Measurements from ENCODE around the gene IRF8. TPM values are rescaled to one million over a fixed set of nuclear protein-coding genes. Genes with fewer than 3 reads are reported as not detected.

Gene IRF8
- total RNA-seq, 1 experiment from 2014 or later = 0.28 TPM

DNA sequence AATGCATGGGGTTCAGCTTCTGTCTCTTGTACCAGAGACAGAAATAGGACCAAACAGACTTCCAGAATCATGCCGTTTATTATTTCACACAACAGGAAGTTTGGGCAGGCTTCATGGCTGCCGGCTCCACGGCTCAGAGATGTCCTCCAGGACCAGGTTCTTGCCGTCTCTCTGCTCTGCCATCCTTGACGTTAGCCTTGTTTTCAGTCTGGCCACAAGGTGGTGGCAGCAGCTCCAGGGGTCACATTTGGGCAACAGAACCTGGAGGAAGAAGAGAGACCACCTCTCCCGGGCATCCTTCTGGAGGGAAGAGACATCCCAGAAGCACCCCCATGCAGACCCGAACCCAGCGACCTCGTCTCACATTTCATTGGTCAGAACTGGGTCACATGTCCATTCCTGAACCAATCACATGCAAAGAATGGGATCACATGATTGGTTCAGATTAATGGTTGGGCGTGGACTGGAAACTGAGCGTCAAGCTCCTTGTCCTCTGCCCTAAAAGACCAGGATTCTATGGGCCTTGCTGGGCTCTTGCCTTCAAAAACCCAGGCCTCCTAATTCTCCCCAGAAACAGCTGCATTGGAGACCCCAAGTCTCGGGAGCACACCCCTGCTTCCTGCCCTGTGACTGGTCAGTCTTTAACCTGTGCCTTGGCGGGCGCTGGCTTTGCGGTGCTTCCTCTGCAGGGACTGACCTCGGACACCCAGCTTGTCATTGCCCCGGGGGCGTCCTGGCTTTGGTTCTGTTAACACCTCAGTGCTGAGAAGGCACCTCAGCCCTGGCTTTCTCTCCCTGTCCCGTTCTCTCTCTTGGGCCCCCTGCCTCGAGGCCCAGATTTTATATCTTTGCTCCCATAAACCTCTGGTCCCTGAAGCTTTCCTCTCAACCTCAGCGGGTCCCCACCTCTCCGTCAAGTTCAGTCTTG, 63.3 kb downstream of the IRF8 start:
- Histone ChIP-seq H4K8ac (replicated peaks; ENCODE audit: insufficient read length, low read depth, low read length) (no peak overlapping the region), H3K4me1 (ENCODE audit: insufficient read depth, low read length) (no peaks in the 10 kb centered on the region), H2BK20ac (ENCODE audit: low read depth, low read length, poor library complexity, severe bottlenecking) (no peak overlapping the region), H3K79me1 (ENCODE audit: insufficient read depth, low read depth, low read length, poor library complexity, severe bottlenecking) (no peaks in the 10 kb centered on the region), H2AK5ac (ENCODE audit: insufficient read length, low read length) (no peak overlapping the region), H3K4me2 (ENCODE audit: insufficient read depth, insufficient read length, low read length) (no peak overlapping the region), H3T11ph (ENCODE audit: low read length) (no peak overlapping the region), H3K27me3 (ENCODE audit: insufficient read depth, low read length) (no peaks in the 10 kb centered on the region), H3K56ac (ENCODE audit: insufficient read length, low read depth, low read length) (no peak overlapping the region), H3K9me3 (ENCODE audit: control insufficient read depth, low read depth, low read length) (no peaks in the 10 kb centered on the region), H2BK5ac (ENCODE audit: insufficient read length, low read length) (no peak overlapping the region), H3K23ac (ENCODE audit: insufficient read length, low read depth, low read length) (no peak overlapping the region), H3K79me2 (ENCODE audit: insufficient read depth, low read length) (no peaks in the 10 kb centered on the region), H3K14ac (ENCODE audit: insufficient read depth, low read length) (no peak overlapping the region), H3K18ac (ENCODE audit: insufficient read length, low read depth, low read length) (no peak overlapping the region), H2BK120ac (ENCODE audit: low read depth, low read length, poor library complexity, severe bottlenecking) (no peak overlapping the region), H2BK12ac (ENCODE audit: insufficient read length, low read depth, low read length) (no peak overlapping the region), H3K4ac (ENCODE audit: low read depth, low read length) (no peak overlapping the region), H4K20me1 (ENCODE audit: control insufficient read depth, insufficient read depth, insufficient read length) (no peaks in the 10 kb centered on the region), H4K5ac (ENCODE audit: insufficient read length, low read depth, low read length) (no peak overlapping the region), H2BK15ac (ENCODE audit: low read depth, low read length) (no peak overlapping the region), H3K9ac (ENCODE audit: extremely low read depth, insufficient read length, low read length) (no peak overlapping the region), H4K91ac (ENCODE audit: insufficient read length, low read depth, low read length) (no peak overlapping the region), H2AFZ (ENCODE audit: low read length) (no peak overlapping the region), H3K27ac (ENCODE audit: insufficient read length, low read depth, low read length) (no peak overlapping the region), H3K23me2 (ENCODE audit: insufficient read length, low read depth, low read length, poor library complexity, severe bottlenecking) (no peaks in the 10 kb centered on the region)
- no peak for DNase-seq
- TF ChIP-seq, protein P1, sequence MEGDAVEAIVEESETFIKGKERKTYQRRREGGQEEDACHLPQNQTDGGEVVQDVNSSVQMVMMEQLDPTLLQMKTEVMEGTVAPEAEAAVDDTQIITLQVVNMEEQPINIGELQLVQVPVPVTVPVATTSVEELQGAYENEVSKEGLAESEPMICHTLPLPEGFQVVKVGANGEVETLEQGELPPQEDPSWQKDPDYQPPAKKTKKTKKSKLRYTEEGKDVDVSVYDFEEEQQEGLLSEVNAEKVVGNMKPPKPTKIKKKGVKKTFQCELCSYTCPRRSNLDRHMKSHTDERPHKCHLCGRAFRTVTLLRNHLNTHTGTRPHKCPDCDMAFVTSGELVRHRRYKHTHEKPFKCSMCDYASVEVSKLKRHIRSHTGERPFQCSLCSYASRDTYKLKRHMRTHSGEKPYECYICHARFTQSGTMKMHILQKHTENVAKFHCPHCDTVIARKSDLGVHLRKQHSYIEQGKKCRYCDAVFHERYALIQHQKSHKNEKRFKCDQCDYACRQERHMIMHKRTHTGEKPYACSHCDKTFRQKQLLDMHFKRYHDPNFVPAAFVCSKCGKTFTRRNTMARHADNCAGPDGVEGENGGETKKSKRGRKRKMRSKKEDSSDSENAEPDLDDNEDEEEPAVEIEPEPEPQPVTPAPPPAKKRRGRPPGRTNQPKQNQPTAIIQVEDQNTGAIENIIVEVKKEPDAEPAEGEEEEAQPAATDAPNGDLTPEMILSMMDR (conservative IDR thresholded peaks at IDR 0.05) = peak; percentile 25; the same call in 1 of the 3 replicates
- Mint-ChIP-seq H3K36me3 (ENCODE audit: insufficient read depth in 1 of 3, low read depth in 3 of 3) (no peaks in the 10 kb centered on the region), H3K4me1 (peaks cover 4 to 5% of the 10 kb centered on the region in 2 experiments), H3K27ac (no peak overlapping the region), H3K9me3 (no peaks in the 10 kb centered on the region), H3K27me3 (ENCODE audit: low read depth) (peaks cover 13% of the 10 kb centered on the region), H3K4me3 (no peak overlapping the region)
- WGBS (ENCODE audit: extremely low coverage, insufficient read length, low lambda C conversion rate) = no CpG with 5 or more reads among the region's 22 CpGs

Measured in H9 (cell line).